Calu3 (cell line): ENCODE measurements around the gene CLEC20A. TPM values are rescaled to one million over a fixed set of nuclear protein-coding genes. Genes with fewer than 3 reads are reported as not detected.
A peak's percentile ranks its signal among the peaks of the same experiment; 100 is the strongest.

Source experiments
- BruUV-seq: library from RNA; stranded (reverse); fragments of 400-500 nt; replicated peaks from 2 replicates; lab custom pipeline; 2021; lab: Mats Ljungman, UMichigan
- CTCF ChIA-PET: fragments of 300-600 bp; sonication (Branson Sonifier 250); formaldehyde crosslinking; loops from one replicate; lab custom pipeline; 2022; ENCODE audit warnings: antibody characterized with exemption; lab: Charles Lee
- DNase-seq: peaks from one replicate; pipeline ENCODE4 v3.0.0; 2022
- H3K27ac Mint-ChIP-seq: one replicate; pipeline ENCODE4 v1.8.0; 2022; ENCODE audit warnings: mixed read lengths; ENCODE audit not compliant: unreplicated experiment
- H3K27me3 Mint-ChIP-seq: one replicate; pipeline ENCODE4 v1.8.0; 2022; ENCODE audit warnings: mixed read lengths; ENCODE audit not compliant: unreplicated experiment
- H3K36me3 Mint-ChIP-seq: one replicate; pipeline ENCODE4 v1.8.0; 2022; ENCODE audit warnings: mild to moderate bottlenecking, moderate library complexity, mixed read lengths; ENCODE audit not compliant: insufficient read depth, unreplicated experiment
- H3K4me1 Mint-ChIP-seq: one replicate; pipeline ENCODE4 v1.8.0; 2022; ENCODE audit warnings: mild to moderate bottlenecking, low read depth, mixed read lengths; ENCODE audit not compliant: unreplicated experiment
- H3K4me3 Mint-ChIP-seq: one replicate; pipeline ENCODE4 v1.8.0; 2022; ENCODE audit warnings: mild to moderate bottlenecking, low read depth, moderate library complexity, mixed read lengths; ENCODE audit not compliant: unreplicated experiment
- H3K9me3 Mint-ChIP-seq: one replicate; pipeline ENCODE4 v1.8.0; 2022; ENCODE audit warnings: low read depth, mixed read lengths; ENCODE audit not compliant: unreplicated experiment
- intact Hi-C: fragments of 100-400 bp; cut with micrococcal nuclease; formaldehyde crosslinking; loops from one replicate; pipeline ENCODE4 v1.10.0; 2022; ENCODE audit not compliant: unreplicated experiment
- total RNA-seq: library from RNA; stranded (reverse); gene quantifications from 2 replicates; pipeline ENCODE4 v1.2.3, GENCODE V29; 2022
- TF ChIP-seq, protein P1 (sequence below): fragments of 200-600 bp; IDR thresholded peaks from one replicate; pipeline ENCODE4 v1.8.0; 2022; ENCODE audit warnings: antibody characterized with exemption; ENCODE audit not compliant: unreplicated experiment

CLEC20A gene
- total RNA-seq, 1 experiment from 2014 or later, result not detected

DNA sequence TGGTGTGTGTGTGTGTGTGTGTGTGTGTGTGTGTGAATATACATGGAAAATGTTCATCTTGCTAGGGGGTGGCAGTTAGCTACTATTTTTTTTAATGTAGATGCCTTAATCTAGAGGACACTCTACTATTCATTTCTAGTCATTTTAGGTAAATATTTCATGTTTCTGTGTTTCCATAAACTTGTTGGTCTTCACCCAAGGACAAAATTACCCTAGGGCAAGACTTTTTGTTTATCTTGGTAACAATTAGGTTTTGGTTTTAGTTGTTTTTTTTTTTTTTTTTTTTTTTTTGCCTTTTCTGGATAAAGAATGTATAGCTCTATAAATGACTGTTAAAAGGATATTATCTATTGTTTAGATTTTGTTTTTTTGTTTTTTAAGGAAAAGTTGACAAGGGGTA lies 32.2 kb downstream of the CLEC20A start:
- Mint-ChIP-seq H3K4me1 (peaks cover 9% of the 10 kb centered on the region), H3K4me3 (no peak overlapping the region), H3K36me3 (no peaks in the 10 kb centered on the region), H3K27me3 (no peaks in the 10 kb centered on the region), H3K27ac (no peak overlapping the region), H3K9me3 (no peaks in the 10 kb centered on the region)
- intact Hi-C loops, result loop anchor here (5.0 kb wide), 1 partner anchor 152 kb away; no protein-coding TSS in a partner anchor
- TF ChIP-seq, protein P1, sequence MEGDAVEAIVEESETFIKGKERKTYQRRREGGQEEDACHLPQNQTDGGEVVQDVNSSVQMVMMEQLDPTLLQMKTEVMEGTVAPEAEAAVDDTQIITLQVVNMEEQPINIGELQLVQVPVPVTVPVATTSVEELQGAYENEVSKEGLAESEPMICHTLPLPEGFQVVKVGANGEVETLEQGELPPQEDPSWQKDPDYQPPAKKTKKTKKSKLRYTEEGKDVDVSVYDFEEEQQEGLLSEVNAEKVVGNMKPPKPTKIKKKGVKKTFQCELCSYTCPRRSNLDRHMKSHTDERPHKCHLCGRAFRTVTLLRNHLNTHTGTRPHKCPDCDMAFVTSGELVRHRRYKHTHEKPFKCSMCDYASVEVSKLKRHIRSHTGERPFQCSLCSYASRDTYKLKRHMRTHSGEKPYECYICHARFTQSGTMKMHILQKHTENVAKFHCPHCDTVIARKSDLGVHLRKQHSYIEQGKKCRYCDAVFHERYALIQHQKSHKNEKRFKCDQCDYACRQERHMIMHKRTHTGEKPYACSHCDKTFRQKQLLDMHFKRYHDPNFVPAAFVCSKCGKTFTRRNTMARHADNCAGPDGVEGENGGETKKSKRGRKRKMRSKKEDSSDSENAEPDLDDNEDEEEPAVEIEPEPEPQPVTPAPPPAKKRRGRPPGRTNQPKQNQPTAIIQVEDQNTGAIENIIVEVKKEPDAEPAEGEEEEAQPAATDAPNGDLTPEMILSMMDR, result no peak
- CTCF ChIA-PET, result interaction anchor here (0.6 to 0.7 kb wide), 3 partner anchors 144 to 1074 kb away, joined by 3 to 6 read pairs (median 3); no protein-coding TSS in a partner anchor
- no peak for DNase-seq
- no TSS peak for BruUV-seq

DNA sequence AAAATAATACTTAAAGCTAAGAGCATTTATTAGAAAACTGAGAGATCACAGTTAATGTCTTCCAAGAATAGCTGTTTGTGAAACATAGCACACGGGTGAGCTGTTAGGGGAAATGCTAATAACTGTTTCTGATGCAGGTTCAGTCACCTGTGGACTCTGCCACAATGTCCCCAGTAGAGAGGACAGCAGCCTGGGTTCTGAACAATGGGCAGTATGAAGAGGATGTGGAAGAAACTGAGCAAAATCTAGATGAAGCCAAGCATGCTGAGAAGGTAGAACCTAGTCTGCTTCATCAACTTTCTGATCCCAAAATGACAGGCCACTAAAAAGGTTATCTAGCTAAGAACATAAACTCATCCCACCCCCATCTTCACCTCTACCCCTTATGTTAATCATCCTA lies 32.6 kb downstream of the CLEC20A start:
- Mint-ChIP-seq H3K27ac (no peak overlapping the region), H3K4me3 (no peak overlapping the region), H3K9me3 (no peaks in the 10 kb centered on the region), H3K4me1 (peaks cover 9% of the 10 kb centered on the region), H3K27me3 (no peaks in the 10 kb centered on the region), H3K36me3 (no peaks in the 10 kb centered on the region)
- TF ChIP-seq, protein P1, result no peak
- no peak for DNase-seq
- intact Hi-C loops, result loop anchor here (5.0 kb wide), 1 partner anchor 152 kb away; no protein-coding TSS in a partner anchor
- BruUV-seq, result no TSS peak
- CTCF ChIA-PET, result interaction anchor here (0.6 to 0.7 kb wide), 3 partner anchors 144 to 1074 kb away, joined by 3 to 6 read pairs (median 3); no protein-coding TSS in a partner anchor

DNA sequence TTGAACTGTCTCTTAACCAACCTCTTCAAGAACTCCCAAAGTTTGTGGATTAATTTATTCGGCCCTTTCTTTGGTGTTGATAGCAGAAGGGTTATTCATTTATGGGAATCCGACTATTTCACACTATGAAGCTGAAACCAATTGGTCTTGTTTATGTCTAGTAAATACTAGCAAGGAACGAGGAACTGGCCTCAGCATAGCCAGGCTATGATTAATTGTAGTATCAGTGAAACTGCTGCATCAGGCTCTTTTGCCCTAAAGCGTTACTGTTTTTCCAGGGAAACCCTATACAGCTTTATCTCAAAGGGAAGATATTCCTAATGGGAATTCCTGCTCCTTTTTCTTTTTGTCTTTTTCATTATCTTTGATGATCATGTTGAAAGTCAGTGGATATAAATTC lies 35.1 kb downstream of the CLEC20A start:
- Mint-ChIP-seq H3K27ac (peak overlapping the region; percentile 36), H3K9me3 (no peaks in the 10 kb centered on the region), H3K4me3 (no peak overlapping the region), H3K36me3 (no peaks in the 10 kb centered on the region), H3K27me3 (no peaks in the 10 kb centered on the region), H3K4me1 (peaks cover 9% of the 10 kb centered on the region)
- BruUV-seq, result no TSS peak
- DNase-seq, result no peak
- CTCF ChIA-PET, result interaction anchor here (0.5 kb wide), 1 partner anchor 81 kb away, joined by 5 read pairs; no protein-coding TSS in a partner anchor
- intact Hi-C loops, result loop anchor here (5.0 kb wide), 1 partner anchor 149 kb away; no protein-coding TSS in a partner anchor
- TF ChIP-seq, protein P1, result no peak

DNA sequence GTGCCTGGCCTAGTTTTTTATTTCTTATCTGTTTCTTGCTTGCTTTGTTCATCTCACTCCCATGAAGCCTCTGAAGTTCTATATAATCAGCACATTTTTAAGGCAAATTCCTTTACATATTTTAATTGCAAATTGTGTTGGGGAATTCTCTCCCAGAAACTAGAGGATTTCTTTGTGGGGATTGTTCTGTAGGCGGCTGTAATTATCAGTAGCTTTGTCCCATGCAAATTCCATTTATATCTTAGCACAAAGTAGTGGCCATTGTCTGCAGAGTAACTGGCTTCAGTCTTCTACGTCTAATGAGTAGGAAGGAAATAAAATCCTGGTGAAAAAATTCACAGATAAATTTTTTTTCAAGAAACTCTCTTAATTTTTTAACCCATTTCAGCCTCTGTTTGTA lies 35.7 kb downstream of the CLEC20A start:
- no peaks in the 10 kb centered on the region for H3K9me3 Mint-ChIP-seq
- BruUV-seq, result no TSS peak
- TF ChIP-seq, protein P1, result no peak
- H3K4me1 Mint-ChIP-seq, result peaks cover 9% of the 10 kb centered on the region
- peak overlapping the region; percentile 36 for H3K27ac Mint-ChIP-seq
- no peaks in the 10 kb centered on the region for H3K36me3 Mint-ChIP-seq
- CTCF ChIA-PET, result interaction anchor here (0.5 kb wide), 1 partner anchor 82 kb away, joined by 5 read pairs; no protein-coding TSS in a partner anchor
- no peak overlapping the region for H3K4me3 Mint-ChIP-seq
- DNase-seq, result no peak
- intact Hi-C loops, result loop anchor here (5.0 kb wide), 1 partner anchor 149 kb away; no protein-coding TSS in a partner anchor
- H3K27me3 Mint-ChIP-seq, result no peaks in the 10 kb centered on the region
